Fibroblast of lung (primary cell): ENCODE measurements around the gene CCDC197. TPM values are rescaled to one million over a fixed set of nuclear protein-coding genes. Genes with fewer than 3 reads are reported as not detected.

ENCODE experiments used
- DNase-seq, 2 donors: peaks; one replicate each; pipeline versions ENCODE4 v3.0.0 to v3.0.0-alpha.2; 2010; ENCODE audit warnings: low read depth in 2 of 2
- H2AFZ ChIP-seq: 2 replicates; pipeline ENCODE4 v1.5.1; 2012; ENCODE audit warnings: low read length, control low read depth, inconsistent platforms
- H3K27ac ChIP-seq: 2 replicates; pipeline ENCODE4 v1.5.1; 2011; ENCODE audit warnings: low read length, control low read depth; ENCODE audit not compliant: insufficient read depth
- H3K27me3 ChIP-seq: 2 replicates; pipeline ENCODE4 v1.5.1; 2011; ENCODE audit warnings: mild to moderate bottlenecking, low read length; ENCODE audit not compliant: control insufficient read depth, insufficient read depth
- H3K36me3 ChIP-seq: 2 replicates; pipeline ENCODE4 v1.5.1; 2011; ENCODE audit warnings: low read length; ENCODE audit not compliant: control insufficient read depth, insufficient read depth
- H3K4me1 ChIP-seq: 2 replicates; pipeline ENCODE4 v1.5.1; 2011; ENCODE audit warnings: low read length; ENCODE audit not compliant: control insufficient read depth, insufficient read depth; ENCODE audit errors: extremely low read depth
- H3K4me2 ChIP-seq: 2 replicates; pipeline ENCODE4 v1.5.1; 2011; ENCODE audit warnings: low read length, control low read depth; ENCODE audit not compliant: insufficient read depth; ENCODE audit errors: extremely low read depth
- H3K4me3 ChIP-seq, 4 experiments: fragments of 200-600 bp in 1 of 4; sonication (generic) in 1 of 4; replicated peaks in 1 of 4; 2 replicates each; pipeline ENCODE4 v1.5.1; 2011 to 2016; ENCODE audit warnings: low read length in 4 of 4, low read depth in 3 of 4, mild to moderate bottlenecking in 3 of 4, control low read depth in 2 of 4, inconsistent platforms in 1 of 4, mixed read lengths in 1 of 4; ENCODE audit not compliant: insufficient read depth in 1 of 4; ENCODE audit errors: control extremely low read depth in 1 of 4
- H3K79me2 ChIP-seq: 2 replicates; pipeline ENCODE4 v1.5.1; 2012; ENCODE audit warnings: mild to moderate bottlenecking, low read length, inconsistent platforms; ENCODE audit not compliant: control insufficient read depth, insufficient read depth
- H3K9ac ChIP-seq: 2 replicates; pipeline ENCODE4 v1.5.1; 2011; ENCODE audit warnings: mild to moderate bottlenecking, low read length, control low read depth; ENCODE audit not compliant: insufficient read depth
- H3K9me3 ChIP-seq: 2 replicates; pipeline ENCODE4 v1.5.1; 2012; ENCODE audit warnings: low read depth, low read length; ENCODE audit not compliant: control insufficient read depth, insufficient read depth
- H4K20me1 ChIP-seq: 2 replicates; pipeline ENCODE4 v1.5.1; 2011; ENCODE audit warnings: low read length; ENCODE audit not compliant: control insufficient read depth, insufficient read depth; ENCODE audit errors: extremely low read depth
- CTCF ChIP-seq, 2 donors: IDR thresholded peaks in 1 of 2; conservative IDR thresholded peaks in 1 of 2; 1 replicate in 1 of 2; 2 replicates in 1 of 2; pipeline ENCODE4 v1.5.1; 2011 to 2012; ENCODE audit warnings: low read length in 2 of 2, control low read depth in 1 of 2, inconsistent platforms in 1 of 2, low read depth in 1 of 2, mild to moderate bottlenecking in 1 of 2
- EZH2 ChIP-seq: IDR thresholded peaks from 2 replicates; pipeline ENCODE4 v1.5.1; 2012; ENCODE audit warnings: low read length, control low read depth, mild to moderate bottlenecking; ENCODE audit errors: missing control alignments
- polyA plus RNA-seq, 2 donors: library from polyadenylated mRNA; depleted of rRNA in 1 of 2; stranded (reverse) in 1 of 2; unstranded in 1 of 2; fragments of >200 nt; gene quantifications; 2 replicates each; pipeline ENCODE4 v1.2.1, GENCODE V29; 2011 to 2012; ENCODE audit warnings: missing spikeins in 1 of 2
- total RNA-seq: library from RNA; depleted of rRNA; stranded (reverse); fragments of >200 nt; gene quantifications from 2 replicates; pipeline ENCODE4 v1.2.1, GENCODE V29; 2014

The CCDC197 gene
- total and polyA plus RNA-seq, 2 donors (not counting 1 experiment from before 2014, with no cell fraction given) = not detected

GRCh38 chr14:94016446-94016976 is 19.4 kb downstream of the CCDC197 start:
- no peak overlapping the region for H3K27ac ChIP-seq
- no peak for DNase-seq
- TF ChIP-seq EZH2 = no peak
- TF ChIP-seq CTCF (conservative IDR thresholded peaks at IDR 0.05 in 1 of 2, IDR thresholded peaks at IDR 0.05 in 1 of 2; ENCODE audit: low read depth in 1 of 2, low read length in 2 of 2) = no peak

DNA sequence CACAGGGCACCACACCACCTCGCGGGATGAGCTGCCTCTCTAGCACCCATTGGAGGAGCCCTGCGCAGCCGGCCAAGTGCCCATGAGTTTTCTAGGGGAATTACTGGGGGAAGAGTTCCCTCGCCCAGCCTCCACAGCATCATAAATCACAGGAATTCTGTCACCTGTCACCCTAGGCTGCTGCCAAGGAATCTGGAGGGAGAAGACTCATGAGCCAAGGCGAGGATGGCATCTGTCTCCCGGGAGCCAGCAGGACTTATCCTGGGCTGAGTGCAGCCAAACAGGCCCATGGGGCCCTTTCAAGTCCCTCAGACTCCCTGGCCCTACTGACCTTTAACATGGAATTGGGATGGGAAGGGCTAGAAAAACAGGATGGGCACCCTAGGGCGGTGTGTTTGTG is 21.2 kb downstream of the CCDC197 start:
- no peak overlapping the region for H2AFZ ChIP-seq
- TF ChIP-seq EZH2 (no peak), CTCF (conservative IDR thresholded peaks at IDR 0.05 in 1 of 2, IDR thresholded peaks at IDR 0.05 in 1 of 2; ENCODE audit: low read depth in 1 of 2, low read length in 2 of 2) (no peak)
- H3K27ac ChIP-seq = no peak overlapping the region
- H3K27me3 ChIP-seq = peaks cover 2% of the 10 kb centered on the region
- H3K79me2 ChIP-seq = no peaks in the 10 kb centered on the region
- no peak overlapping the region for H3K4me2 ChIP-seq
- no peak overlapping the region for H3K4me3 ChIP-seq
- no peaks in the 10 kb centered on the region for H3K36me3 ChIP-seq
- H3K9ac ChIP-seq = no peak overlapping the region
- H3K4me1 ChIP-seq = no peaks in the 10 kb centered on the region
- H3K9me3 ChIP-seq = no peaks in the 10 kb centered on the region
- no peaks in the 10 kb centered on the region for H4K20me1 ChIP-seq
- no peak for DNase-seq

More at GRCh38 chr14:94016446-94016976, 19.4 kb downstream of the CCDC197 start:
- Histone ChIP-seq H3K79me2 (no peaks in the 10 kb centered on the region), H2AFZ (no peak overlapping the region), H3K4me3 (no peak overlapping the region), H3K36me3 (no peaks in the 10 kb centered on the region), H3K9me3 (no peaks in the 10 kb centered on the region), H4K20me1 (no peaks in the 10 kb centered on the region), H3K4me2 (no peak overlapping the region), H3K4me1 (no peaks in the 10 kb centered on the region), H3K27me3 (peaks cover 2% of the 10 kb centered on the region), H3K9ac (no peak overlapping the region)

DNA sequence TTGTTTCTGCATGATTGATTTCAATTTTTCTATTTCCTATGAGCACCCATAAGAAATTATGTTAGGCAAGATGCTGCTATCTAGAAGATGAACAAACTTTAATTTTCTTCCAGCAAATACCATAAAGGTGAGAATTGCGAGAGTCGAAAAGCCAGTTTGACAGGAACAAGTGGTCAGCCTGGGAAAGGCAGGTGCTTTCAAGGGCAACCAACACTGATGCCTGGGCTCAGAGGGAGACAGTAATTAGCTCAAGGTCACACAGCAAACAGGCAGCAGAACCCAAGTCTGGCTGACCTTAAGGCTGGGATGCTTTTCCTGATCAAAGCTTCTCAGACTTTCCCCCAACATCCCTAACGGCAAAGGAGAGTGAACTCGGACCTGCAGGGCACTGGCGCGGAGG is 22.2 kb downstream of the CCDC197 start:
- Histone ChIP-seq H3K79me2 (no peaks in the 10 kb centered on the region), H3K27me3 (peaks cover 5% of the 10 kb centered on the region), H3K36me3 (no peaks in the 10 kb centered on the region), H3K9ac (no peak overlapping the region), H3K4me3 (no peak overlapping the region), H3K9me3 (no peaks in the 10 kb centered on the region), H3K4me1 (no peaks in the 10 kb centered on the region), H3K4me2 (no peak overlapping the region), H4K20me1 (no peaks in the 10 kb centered on the region), H3K27ac (no peak overlapping the region), H2AFZ (no peak overlapping the region)
- DNase-seq = no peak
- TF ChIP-seq EZH2 (no peak), CTCF (conservative IDR thresholded peaks at IDR 0.05 in 1 of 2, IDR thresholded peaks at IDR 0.05 in 1 of 2; ENCODE audit: low read depth in 1 of 2, low read length in 2 of 2) (no peak)
